Measurements from ENCODE around the gene SMYD3.
"Not testable (repeated sequence)": the region's sequence is repeated elsewhere in the genome, so short reads cannot be mapped to it uniquely, and the experiment has no call there.

Gene SMYD3

DNA sequence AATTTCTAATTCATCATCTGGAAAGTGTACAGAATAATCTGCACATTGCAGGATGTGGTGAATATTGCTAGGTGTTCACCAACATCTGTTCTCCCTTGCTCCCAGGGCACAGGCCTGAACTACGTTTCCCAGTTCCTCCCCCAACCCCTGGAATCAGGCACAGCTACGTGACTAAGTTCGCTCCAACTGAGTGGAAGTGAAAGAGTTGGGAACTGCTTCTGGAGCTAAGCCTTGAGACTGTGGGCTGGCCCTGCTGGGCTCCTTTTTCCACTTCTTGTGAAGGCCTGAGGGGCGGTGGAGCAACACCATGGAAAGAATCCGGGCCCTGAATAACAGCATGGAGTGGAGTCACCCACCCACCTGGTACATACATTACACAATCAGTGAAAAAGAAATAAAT lies 534.6 kb downstream of the SMYD3 start:
- Histone ChIP-seq H3K27ac (ENCODE audit: low read length, poor library complexity, severe bottlenecking) (no peak overlapping the region), H3K36me3 (ENCODE audit: control insufficient read depth in 1 of 2, insufficient read depth in 2 of 2, low read depth in 1 of 2, low read length in 2 of 2) (no peaks in the 10 kb centered on the region), H3K14ac (ENCODE audit: low read length in 2 of 2) (no peak overlapping the region), H3K4ac (ENCODE audit: low read depth in 1 of 2, low read length in 2 of 2) (peak overlapping the region in 1 of 2 experiments; percentile 9), H3K9ac (ENCODE audit: low read length) (no peak overlapping the region), H3K79me1 (replicated peaks; ENCODE audit: low read length, poor library complexity, severe bottlenecking) (peaks cover 1% of the 10 kb centered on the region), H3K23ac (ENCODE audit: low read length in 2 of 2) (no peak overlapping the region), H2BK15ac (ENCODE audit: low read depth, poor library complexity, severe bottlenecking) (no peak overlapping the region), H4K8ac (ENCODE audit: low read length) (peak overlapping the region; percentile 27), H2BK5ac (ENCODE audit: low read depth, low read length, poor library complexity, severe bottlenecking) (no peak overlapping the region), H2BK12ac (ENCODE audit: low read length in 2 of 2) (peak overlapping the region; percentile 69 to 75), H3K18ac (ENCODE audit: low read depth in 1 of 2, low read length in 2 of 2) (peak overlapping the region in 1 of 2 experiments; percentile 72), H3K9me3 (ENCODE audit: control insufficient read depth, low read length) (no peaks in the 10 kb centered on the region), H2AK5ac (ENCODE audit: low read length, severe bottlenecking) (no peak overlapping the region), H4K91ac (ENCODE audit: low read length) (no peak overlapping the region), H2BK120ac (ENCODE audit: low read depth, low read length) (no peak overlapping the region), H3K4me2 (ENCODE audit: low read length, poor library complexity, severe bottlenecking) (no peak overlapping the region), H2AFZ (ENCODE audit: low read depth, low read length) (no peak overlapping the region), H3K4me3 (ENCODE audit: insufficient read depth in 1 of 2, low read depth in 1 of 2, low read length in 2 of 2) (no peak overlapping the region), H3K27me3 (ENCODE audit: control insufficient read depth in 1 of 2, insufficient read depth in 1 of 2, low read length in 2 of 2) (no peaks in the 10 kb centered on the region), H3K4me1 (ENCODE audit: control insufficient read depth, insufficient read depth, low read depth, low read length) (peaks cover 2% of the 10 kb centered on the region)
- 91% methylated on average over 4 of the region's 5 CpGs for WGBS
- peak; percentile 44 for DNase-seq

DNA sequence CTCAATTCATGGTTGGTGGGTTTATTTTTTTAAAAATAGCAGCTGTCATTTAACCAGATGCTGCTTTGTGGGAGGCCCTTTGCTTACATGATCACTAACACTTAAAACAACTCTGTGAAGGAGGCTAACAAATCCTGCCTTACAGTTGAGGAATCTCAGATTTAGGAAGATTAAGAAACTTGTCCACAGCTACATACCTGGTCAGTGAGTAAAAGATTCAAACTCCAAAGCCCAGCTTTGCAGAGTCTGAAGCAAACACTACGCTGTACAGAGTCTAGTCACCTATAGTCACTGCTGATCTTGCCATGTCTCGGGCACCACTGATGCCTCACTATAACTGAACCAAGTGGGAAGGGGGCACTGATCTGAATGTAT lies 535.4 kb downstream of the SMYD3 start:
- peak overlapping the region; percentile 30 for H2BK15ac ChIP-seq (ENCODE audit: low read depth, poor library complexity, severe bottlenecking)
- H3K9me3 ChIP-seq (ENCODE audit: control insufficient read depth, low read length): no peaks in the 10 kb centered on the region
- H3K4me3 ChIP-seq (ENCODE audit: insufficient read depth in 1 of 2, low read depth in 1 of 2, low read length in 2 of 2): no peak overlapping the region
- H2BK5ac ChIP-seq (ENCODE audit: low read depth, low read length, poor library complexity, severe bottlenecking): no peak overlapping the region
- peaks cover 2% of the 10 kb centered on the region for H3K4me1 ChIP-seq (ENCODE audit: control insufficient read depth, insufficient read depth, low read depth, low read length)
- H3K79me1 ChIP-seq (replicated peaks; ENCODE audit: low read length, poor library complexity, severe bottlenecking): peaks cover 1% of the 10 kb centered on the region
- H3K23ac ChIP-seq (ENCODE audit: low read length in 2 of 2): no peak overlapping the region
- DNase-seq: peak; percentile 35
- no peak overlapping the region for H3K4me2 ChIP-seq (ENCODE audit: low read length, poor library complexity, severe bottlenecking)
- no peak overlapping the region for H3K27ac ChIP-seq (ENCODE audit: low read length, poor library complexity, severe bottlenecking)
- H2AFZ ChIP-seq (ENCODE audit: low read depth, low read length): no peak overlapping the region
- H2AK5ac ChIP-seq (ENCODE audit: low read length, severe bottlenecking): peak overlapping the region; percentile 26
- H4K8ac ChIP-seq (ENCODE audit: low read length): no peak overlapping the region
- 94% methylated on average over 2 of the region's 2 CpGs for WGBS
- no peak overlapping the region for H3K9ac ChIP-seq (ENCODE audit: low read length)
- peak overlapping the region in 1 of 2 experiments; percentile 46 for H3K4ac ChIP-seq (ENCODE audit: low read depth in 1 of 2, low read length in 2 of 2)
- H2BK12ac ChIP-seq (ENCODE audit: low read length in 2 of 2): peak overlapping the region; percentile 75 to 84
- H3K27me3 ChIP-seq (ENCODE audit: control insufficient read depth in 1 of 2, insufficient read depth in 1 of 2, low read length in 2 of 2): no peaks in the 10 kb centered on the region
- H3K18ac ChIP-seq (ENCODE audit: low read depth in 1 of 2, low read length in 2 of 2): peak overlapping the region in 1 of 2 experiments; percentile 61
- peak overlapping the region; percentile 52 for H2BK120ac ChIP-seq (ENCODE audit: low read depth, low read length)
- H4K91ac ChIP-seq (ENCODE audit: low read length): no peak overlapping the region
- H3K36me3 ChIP-seq (ENCODE audit: control insufficient read depth in 1 of 2, insufficient read depth in 2 of 2, low read depth in 1 of 2, low read length in 2 of 2): no peaks in the 10 kb centered on the region
- no peak overlapping the region for H3K14ac ChIP-seq (ENCODE audit: low read length in 2 of 2)

DNA sequence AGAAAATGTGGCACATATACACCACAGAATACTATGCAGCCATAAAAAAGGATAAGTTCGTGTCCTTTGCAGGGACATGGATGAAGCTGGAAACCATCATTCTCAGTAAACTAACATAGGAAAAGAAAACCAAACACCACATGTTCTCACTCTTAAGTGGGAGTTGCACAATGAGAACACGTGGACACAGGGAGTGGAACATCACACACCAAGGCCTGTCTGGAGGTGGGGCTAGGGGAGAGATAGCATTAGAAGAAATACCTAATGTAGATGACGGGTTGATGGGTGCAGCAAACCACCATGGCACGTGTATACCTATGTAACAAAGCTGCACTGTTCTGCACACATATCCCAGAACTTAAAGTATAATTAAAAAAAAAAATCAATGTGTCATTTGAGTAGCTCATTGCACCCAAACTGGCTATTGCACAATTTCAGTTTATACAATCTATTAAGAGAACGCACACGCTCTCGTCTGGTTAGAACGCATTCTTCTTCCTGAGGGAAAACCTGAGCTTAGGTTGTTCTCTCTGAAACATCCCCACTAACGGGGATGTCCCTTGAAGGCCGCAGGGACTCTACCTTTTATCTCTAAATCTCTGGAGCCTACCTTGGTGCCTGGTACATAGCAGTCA lies 535.9 kb downstream of the SMYD3 start:
- H3K4me3 ChIP-seq (ENCODE audit: insufficient read depth in 1 of 2, low read depth in 1 of 2, low read length in 2 of 2); H3K14ac ChIP-seq (ENCODE audit: low read length in 2 of 2); H3K23ac ChIP-seq (ENCODE audit: low read length in 2 of 2); H3K27me3 ChIP-seq (ENCODE audit: control insufficient read depth in 1 of 2, insufficient read depth in 1 of 2, low read length in 2 of 2); H4K91ac ChIP-seq (ENCODE audit: low read length); H3K9me3 ChIP-seq (ENCODE audit: control insufficient read depth, low read length); H2BK15ac ChIP-seq (ENCODE audit: low read depth, poor library complexity, severe bottlenecking); H2AK5ac ChIP-seq (ENCODE audit: low read length, severe bottlenecking); H3K36me3 ChIP-seq (ENCODE audit: control insufficient read depth in 1 of 2, insufficient read depth in 2 of 2, low read depth in 1 of 2, low read length in 2 of 2); H3K9ac ChIP-seq (ENCODE audit: low read length); H3K18ac ChIP-seq (ENCODE audit: low read depth in 1 of 2, low read length in 2 of 2); H2AFZ ChIP-seq (ENCODE audit: low read depth, low read length); H3K4me1 ChIP-seq (ENCODE audit: control insufficient read depth, insufficient read depth, low read depth, low read length); H4K8ac ChIP-seq (ENCODE audit: low read length); H3K4me2 ChIP-seq (ENCODE audit: low read length, poor library complexity, severe bottlenecking); H3K79me1 ChIP-seq (replicated peaks; ENCODE audit: low read length, poor library complexity, severe bottlenecking); H2BK5ac ChIP-seq (ENCODE audit: low read depth, low read length, poor library complexity, severe bottlenecking); H3K4ac ChIP-seq (ENCODE audit: low read depth in 1 of 2, low read length in 2 of 2); H3K27ac ChIP-seq (ENCODE audit: low read length, poor library complexity, severe bottlenecking): not testable (repeated sequence)
- WGBS: 89% methylated on average over 9 of the region's 10 CpGs
- peak overlapping the region in 1 of 2 experiments; percentile 75 for H2BK12ac ChIP-seq (ENCODE audit: low read length in 2 of 2)
- H2BK120ac ChIP-seq (ENCODE audit: low read depth, low read length): peak overlapping the region; percentile 52
- DNase-seq: peak; percentile 52

DNA sequence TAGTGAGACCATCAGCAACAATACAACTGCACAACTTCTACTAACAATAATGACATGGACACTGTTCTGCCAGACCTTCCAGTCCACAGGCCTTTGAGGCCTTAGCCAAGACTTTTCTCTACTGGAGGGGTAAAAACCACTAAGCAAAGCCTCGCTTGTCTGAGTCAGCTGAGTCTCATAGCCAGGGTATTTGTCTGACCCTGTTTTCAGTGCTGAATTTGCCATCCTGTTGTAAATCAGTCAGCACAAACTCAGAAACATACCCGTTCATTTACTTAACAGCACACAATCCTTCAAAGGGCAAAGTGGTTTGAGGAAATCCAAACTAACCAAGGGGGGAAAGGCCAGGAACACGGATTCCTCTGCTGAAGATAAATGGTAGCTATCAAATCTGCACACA lies 537.8 kb downstream of the SMYD3 start:
- H2BK120ac ChIP-seq (ENCODE audit: low read depth, low read length): no peak overlapping the region
- H3K4ac ChIP-seq (ENCODE audit: low read depth in 1 of 2, low read length in 2 of 2): no peak overlapping the region
- 0% methylated on average over 3 of the region's 3 CpGs for WGBS
- no peak overlapping the region for H2AK5ac ChIP-seq (ENCODE audit: low read length, severe bottlenecking)
- H3K14ac ChIP-seq (ENCODE audit: low read length in 2 of 2): no peak overlapping the region
- peak overlapping the region in 1 of 2 experiments; percentile 18 for H3K4me3 ChIP-seq (ENCODE audit: insufficient read depth in 1 of 2, low read depth in 1 of 2, low read length in 2 of 2)
- H2BK5ac ChIP-seq (ENCODE audit: low read depth, low read length, poor library complexity, severe bottlenecking): no peak overlapping the region
- peaks cover 2% of the 10 kb centered on the region for H3K4me1 ChIP-seq (ENCODE audit: control insufficient read depth, insufficient read depth, low read depth, low read length)
- H3K9ac ChIP-seq (ENCODE audit: low read length): peak overlapping the region; percentile 39
- H4K8ac ChIP-seq (ENCODE audit: low read length): no peak overlapping the region
- no peak overlapping the region for H2BK12ac ChIP-seq (ENCODE audit: low read length in 2 of 2)
- H3K23ac ChIP-seq (ENCODE audit: low read length in 2 of 2): no peak overlapping the region
- H3K36me3 ChIP-seq (ENCODE audit: control insufficient read depth in 1 of 2, insufficient read depth in 2 of 2, low read depth in 1 of 2, low read length in 2 of 2): no peaks in the 10 kb centered on the region
- H4K91ac ChIP-seq (ENCODE audit: low read length): no peak overlapping the region
- H3K18ac ChIP-seq (ENCODE audit: low read depth in 1 of 2, low read length in 2 of 2): no peak overlapping the region
- no peak overlapping the region for H3K4me2 ChIP-seq (ENCODE audit: low read length, poor library complexity, severe bottlenecking)
- H3K9me3 ChIP-seq (ENCODE audit: control insufficient read depth, low read length): no peaks in the 10 kb centered on the region
- DNase-seq: peak; percentile 92
- H3K27me3 ChIP-seq (ENCODE audit: control insufficient read depth in 1 of 2, insufficient read depth in 1 of 2, low read length in 2 of 2): no peaks in the 10 kb centered on the region
- H2BK15ac ChIP-seq (ENCODE audit: low read depth, poor library complexity, severe bottlenecking): no peak overlapping the region
- peaks cover 5% of the 10 kb centered on the region for H3K79me1 ChIP-seq (replicated peaks; ENCODE audit: low read length, poor library complexity, severe bottlenecking)
- no peak overlapping the region for H2AFZ ChIP-seq (ENCODE audit: low read depth, low read length)
- peak overlapping the region; percentile 77 for H3K27ac ChIP-seq (ENCODE audit: low read length, poor library complexity, severe bottlenecking)
